ENCODE data around the gene HIGD1A. TPM values are rescaled to one million over a fixed set of nuclear protein-coding genes. Genes with fewer than 3 reads are reported as not detected.

Gene HIGD1A
- total and polyA plus RNA-seq, 2 experiments from 2014 or later: 102 to 144 TPM

DNA sequence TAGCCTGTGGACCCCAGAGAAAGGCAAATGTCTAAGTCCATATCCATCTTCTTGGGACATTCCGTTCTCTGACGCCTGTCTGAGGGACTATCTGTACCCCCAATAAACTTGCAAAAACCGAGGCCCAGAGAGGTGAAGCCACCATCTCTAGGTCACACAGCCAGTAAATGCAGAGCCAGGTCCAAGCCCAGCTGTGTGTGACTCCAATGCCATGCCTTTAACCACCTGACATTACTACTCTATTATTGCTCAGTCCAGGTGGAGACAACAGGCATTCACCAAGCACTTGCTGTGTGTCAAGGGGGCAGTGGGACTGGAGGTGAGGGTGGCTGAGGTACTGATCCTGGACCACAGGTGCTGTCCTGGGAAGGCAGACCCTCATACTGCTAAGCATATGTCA is 46.0 kb upstream of the HIGD1A start:
- Histone ChIP-seq H2AFZ (no peak overlapping the region), H3K27ac (ENCODE audit: low read depth) (no peak overlapping the region), H3K36me3 (ENCODE audit: insufficient read depth) (no peaks in the 10 kb centered on the region), H3K9me2 (ENCODE audit: insufficient read depth) (no peaks in the 10 kb centered on the region), H3F3A (replicated peaks; ENCODE audit: low read depth) (no peaks in the 10 kb centered on the region), H3K27me3 (ENCODE audit: insufficient read depth) (no peaks in the 10 kb centered on the region), H4K20me1 (replicated peaks; ENCODE audit: insufficient read depth) (no peaks in the 10 kb centered on the region), H3K4me1 (ENCODE audit: insufficient read depth) (no peaks in the 10 kb centered on the region; the same call in 1 of the 2 replicates), H3K79me2 (replicated peaks; ENCODE audit: insufficient read depth) (no peaks in the 10 kb centered on the region), H3K4me2 (no peak overlapping the region), H3K4me3 (no peak overlapping the region)
- no peak for TF ChIP-seq JUNB (IDR thresholded peaks at IDR 0.05; ENCODE audit: unreplicated experiment)
- TF ChIP-seq POLR2AphosphoS5 (IDR thresholded peaks at IDR 0.05; ENCODE audit: low read depth): no peak
- no peak for TF ChIP-seq EZH2phosphoT487 (IDR thresholded peaks at IDR 0.05; ENCODE audit: unreplicated experiment)
- TF ChIP-seq CREB1 (CRISPR knock-in tag; IDR thresholded peaks at IDR 0.05; ENCODE audit: low read depth): no peak
- TF ChIP-seq ZNF331 (CRISPR knock-in tag; IDR thresholded peaks at IDR 0.05; ENCODE audit: low read depth): no peak
- TF ChIP-seq STAT1 (IDR thresholded peaks at IDR 0.05; ENCODE audit: unreplicated experiment): no peak
- TF ChIP-seq EZH2 (IDR thresholded peaks at IDR 0.05; ENCODE audit: low read depth, unreplicated experiment): no peak
- no peak for TF ChIP-seq CTCF (conservative IDR thresholded peaks at IDR 0.05; ENCODE audit: low read depth in 2 of 2)
- TF ChIP-seq ZNF114 (CRISPR knock-in tag; IDR thresholded peaks at IDR 0.05): no peak
- TF ChIP-seq REST (IDR thresholded peaks at IDR 0.05; ENCODE audit: unreplicated experiment): no peak
- TF ChIP-seq, protein P1, sequence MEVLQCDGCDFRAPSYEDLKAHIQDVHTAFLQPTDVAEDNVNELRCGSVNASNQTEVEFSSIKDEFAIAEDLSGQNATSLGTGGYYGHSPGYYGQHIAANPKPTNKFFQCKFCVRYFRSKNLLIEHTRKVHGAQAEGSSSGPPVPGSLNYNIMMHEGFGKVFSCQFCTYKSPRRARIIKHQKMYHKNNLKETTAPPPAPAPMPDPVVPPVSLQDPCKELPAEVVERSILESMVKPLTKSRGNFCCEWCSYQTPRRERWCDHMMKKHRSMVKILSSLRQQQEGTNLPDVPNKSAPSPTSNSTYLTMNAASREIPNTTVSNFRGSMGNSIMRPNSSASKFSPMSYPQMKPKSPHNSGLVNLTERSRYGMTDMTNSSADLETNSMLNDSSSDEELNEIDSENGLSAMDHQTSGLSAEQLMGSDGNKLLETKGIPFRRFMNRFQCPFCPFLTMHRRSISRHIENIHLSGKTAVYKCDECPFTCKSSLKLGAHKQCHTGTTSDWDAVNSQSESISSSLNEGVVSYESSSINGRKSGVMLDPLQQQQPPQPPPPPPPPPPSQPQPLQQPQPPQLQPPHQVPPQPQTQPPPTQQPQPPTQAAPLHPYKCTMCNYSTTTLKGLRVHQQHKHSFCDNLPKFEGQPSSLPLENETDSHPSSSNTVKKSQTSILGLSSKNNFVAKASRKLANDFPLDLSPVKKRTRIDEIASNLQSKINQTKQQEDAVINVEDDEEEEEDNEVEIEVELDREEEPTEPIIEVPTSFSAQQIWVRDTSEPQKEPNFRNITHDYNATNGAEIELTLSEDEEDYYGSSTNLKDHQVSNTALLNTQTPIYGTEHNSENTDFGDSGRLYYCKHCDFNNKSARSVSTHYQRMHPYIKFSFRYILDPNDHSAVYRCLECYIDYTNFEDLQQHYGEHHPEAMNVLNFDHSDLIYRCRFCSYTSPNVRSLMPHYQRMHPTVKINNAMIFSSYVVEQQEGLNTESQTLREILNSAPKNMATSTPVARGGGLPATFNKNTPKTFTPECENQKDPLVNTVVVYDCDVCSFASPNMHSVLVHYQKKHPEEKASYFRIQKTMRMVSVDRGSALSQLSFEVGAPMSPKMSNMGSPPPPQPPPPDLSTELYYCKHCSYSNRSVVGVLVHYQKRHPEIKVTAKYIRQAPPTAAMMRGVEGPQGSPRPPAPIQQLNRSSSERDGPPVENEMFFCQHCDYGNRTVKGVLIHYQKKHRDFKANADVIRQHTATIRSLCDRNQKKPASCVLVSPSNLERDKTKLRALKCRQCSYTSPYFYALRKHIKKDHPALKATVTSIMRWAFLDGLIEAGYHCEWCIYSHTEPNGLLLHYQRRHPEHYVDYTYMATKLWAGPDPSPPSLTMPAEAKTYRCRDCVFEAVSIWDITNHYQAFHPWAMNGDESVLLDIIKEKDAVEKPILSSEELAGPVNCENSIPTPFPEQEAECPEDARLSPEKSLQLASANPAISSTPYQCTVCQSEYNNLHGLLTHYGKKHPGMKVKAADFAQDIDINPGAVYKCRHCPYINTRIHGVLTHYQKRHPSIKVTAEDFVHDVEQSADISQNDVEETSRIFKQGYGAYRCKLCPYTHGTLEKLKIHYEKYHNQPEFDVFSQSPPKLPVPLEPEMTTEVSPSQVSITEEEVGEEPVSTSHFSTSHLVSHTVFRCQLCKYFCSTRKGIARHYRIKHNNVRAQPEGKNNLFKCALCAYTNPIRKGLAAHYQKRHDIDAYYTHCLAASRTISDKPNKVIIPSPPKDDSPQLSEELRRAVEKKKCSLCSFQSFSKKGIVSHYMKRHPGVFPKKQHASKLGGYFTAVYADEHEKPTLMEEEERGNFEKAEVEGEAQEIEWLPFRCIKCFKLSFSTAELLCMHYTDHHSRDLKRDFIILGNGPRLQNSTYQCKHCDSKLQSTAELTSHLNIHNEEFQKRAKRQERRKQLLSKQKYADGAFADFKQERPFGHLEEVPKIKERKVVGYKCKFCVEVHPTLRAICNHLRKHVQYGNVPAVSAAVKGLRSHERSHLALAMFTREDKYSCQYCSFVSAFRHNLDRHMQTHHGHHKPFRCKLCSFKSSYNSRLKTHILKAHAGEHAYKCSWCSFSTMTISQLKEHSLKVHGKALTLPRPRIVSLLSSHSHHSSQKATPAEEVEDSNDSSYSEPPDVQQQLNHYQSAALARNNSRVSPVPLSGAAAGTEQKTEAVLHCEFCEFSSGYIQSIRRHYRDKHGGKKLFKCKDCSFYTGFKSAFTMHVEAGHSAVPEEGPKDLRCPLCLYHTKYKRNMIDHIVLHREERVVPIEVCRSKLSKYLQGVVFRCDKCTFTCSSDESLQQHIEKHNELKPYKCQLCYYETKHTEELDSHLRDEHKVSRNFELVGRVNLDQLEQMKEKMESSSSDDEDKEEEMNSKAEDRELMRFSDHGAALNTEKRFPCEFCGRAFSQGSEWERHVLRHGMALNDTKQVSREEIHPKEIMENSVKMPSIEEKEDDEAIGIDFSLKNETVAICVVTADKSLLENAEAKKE (CRISPR knock-in tag; IDR thresholded peaks at IDR 0.05): no peak
- TF ChIP-seq, protein P2, sequence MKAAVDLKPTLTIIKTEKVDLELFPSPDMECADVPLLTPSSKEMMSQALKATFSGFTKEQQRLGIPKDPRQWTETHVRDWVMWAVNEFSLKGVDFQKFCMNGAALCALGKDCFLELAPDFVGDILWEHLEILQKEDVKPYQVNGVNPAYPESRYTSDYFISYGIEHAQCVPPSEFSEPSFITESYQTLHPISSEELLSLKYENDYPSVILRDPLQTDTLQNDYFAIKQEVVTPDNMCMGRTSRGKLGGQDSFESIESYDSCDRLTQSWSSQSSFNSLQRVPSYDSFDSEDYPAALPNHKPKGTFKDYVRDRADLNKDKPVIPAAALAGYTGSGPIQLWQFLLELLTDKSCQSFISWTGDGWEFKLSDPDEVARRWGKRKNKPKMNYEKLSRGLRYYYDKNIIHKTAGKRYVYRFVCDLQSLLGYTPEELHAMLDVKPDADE (IDR thresholded peaks at IDR 0.05): no peak
- no peak for TF ChIP-seq NANOG (IDR thresholded peaks at IDR 0.05; ENCODE audit: borderline replicate concordance)
- Mint-ChIP-seq H3K27ac (no peak overlapping the region), H3K27me3 (ENCODE audit: insufficient read depth, low read depth, poor library complexity) (peaks cover 5% of the 10 kb centered on the region), H3K4me1 (peaks cover 9% of the 10 kb centered on the region), H3K9me3 (no peaks in the 10 kb centered on the region; the same call in 2 of the 3 replicates), H3K36me3 (ENCODE audit: low read depth) (no peaks in the 10 kb centered on the region), H3K4me3 (no peak overlapping the region)
- ATAC-seq (no peak), DNase-seq (ENCODE audit: low spot score) (no peak)
